Measurements from ENCODE around the gene MESP1.

- TF ChIP-seq, protein P1, sequence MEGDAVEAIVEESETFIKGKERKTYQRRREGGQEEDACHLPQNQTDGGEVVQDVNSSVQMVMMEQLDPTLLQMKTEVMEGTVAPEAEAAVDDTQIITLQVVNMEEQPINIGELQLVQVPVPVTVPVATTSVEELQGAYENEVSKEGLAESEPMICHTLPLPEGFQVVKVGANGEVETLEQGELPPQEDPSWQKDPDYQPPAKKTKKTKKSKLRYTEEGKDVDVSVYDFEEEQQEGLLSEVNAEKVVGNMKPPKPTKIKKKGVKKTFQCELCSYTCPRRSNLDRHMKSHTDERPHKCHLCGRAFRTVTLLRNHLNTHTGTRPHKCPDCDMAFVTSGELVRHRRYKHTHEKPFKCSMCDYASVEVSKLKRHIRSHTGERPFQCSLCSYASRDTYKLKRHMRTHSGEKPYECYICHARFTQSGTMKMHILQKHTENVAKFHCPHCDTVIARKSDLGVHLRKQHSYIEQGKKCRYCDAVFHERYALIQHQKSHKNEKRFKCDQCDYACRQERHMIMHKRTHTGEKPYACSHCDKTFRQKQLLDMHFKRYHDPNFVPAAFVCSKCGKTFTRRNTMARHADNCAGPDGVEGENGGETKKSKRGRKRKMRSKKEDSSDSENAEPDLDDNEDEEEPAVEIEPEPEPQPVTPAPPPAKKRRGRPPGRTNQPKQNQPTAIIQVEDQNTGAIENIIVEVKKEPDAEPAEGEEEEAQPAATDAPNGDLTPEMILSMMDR (IDR thresholded peaks at IDR 0.05): no peak
- TF ChIP-seq POLR2A (IDR thresholded peaks at IDR 0.05): no peak
- TF ChIP-seq POLR2AphosphoS5 (IDR thresholded peaks at IDR 0.05; ENCODE audit: insufficient read depth in 1 of 2, low read depth in 1 of 2): no peak
Observed at GRCh38 chr15:89761929-89762328, 10.9 kb upstream of the MESP1 start.
